Spleen (tissue), 11 donors: ENCODE measurements around the gene TMEM217. TPM values are rescaled to one million over a fixed set of nuclear protein-coding genes. Genes with fewer than 3 reads are reported as not detected.

Experiments
- DNase-seq: peaks from one replicate; pipeline ENCODE4 v3.0.0-alpha.2; 2020
- H3K27ac ChIP-seq, 8 donors: fragments of 200-600 bp; sonication (generic) in 7 of 8; 1 replicate in 4 of 8; 2 replicates in 4 of 8; pipeline versions ENCODE4 v1.5.0 to v1.8.0; 2016 to 2021; ENCODE audit warnings: inconsistent platforms in 4 of 8, mild to moderate bottlenecking in 4 of 8, moderate library complexity in 1 of 8
- H3K27me3 ChIP-seq, 7 donors: fragments of 200-600 bp; sonication (generic) in 6 of 7; replicated peaks in 1 of 7; 1 replicate in 4 of 7; 2 replicates in 3 of 7; pipeline versions ENCODE4 v1.5.0 to v1.8.0; 2016 to 2021; ENCODE audit warnings: inconsistent platforms in 3 of 7, mild to moderate bottlenecking in 1 of 7
- H3K36me3 ChIP-seq, 6 donors: fragments of 200-600 bp; sonication (generic) in 5 of 6; 1 replicate in 4 of 6; 2 replicates in 2 of 6; pipeline versions ENCODE4 v1.5.0 to v1.8.0; 2016 to 2021; ENCODE audit warnings: inconsistent platforms in 2 of 6
- H3K4me1 ChIP-seq, 6 donors: fragments of 200-600 bp; sonication (generic) in 5 of 6; 1 replicate in 3 of 6; 2 replicates in 3 of 6; pipeline versions ENCODE4 v1.5.0 to v1.8.0; 2016 to 2021; ENCODE audit warnings: inconsistent platforms in 3 of 6
- H3K4me3 ChIP-seq, 8 donors: fragments of 200-600 bp; sonication (generic) in 7 of 8; 1 replicate in 4 of 8; 2 replicates in 4 of 8; pipeline versions ENCODE4 v1.5.0 to v1.8.0; 2016 to 2021; ENCODE audit warnings: inconsistent platforms in 4 of 8, mild to moderate bottlenecking in 4 of 8, moderate library complexity in 2 of 8
- H3K9me3 ChIP-seq, 8 donors: fragments of 200-600 bp; sonication (generic) in 7 of 8; 1 replicate in 4 of 8; 2 replicates in 4 of 8; pipeline versions ENCODE4 v1.5.0 to v1.8.0; 2016 to 2021; ENCODE audit warnings: inconsistent platforms in 4 of 8
- POLR2A ChIP-seq, 3 donors: fragments of 450-650 bp; IDR thresholded peaks; one replicate each; pipeline ENCODE4 v1.5.1; 2017; ENCODE audit warnings: antibody characterized with exemption in 3 of 3, mild to moderate bottlenecking in 1 of 3
- POLR2AphosphoS5 ChIP-seq, 3 donors: sonication (generic); formaldehyde crosslinking; IDR thresholded peaks; one replicate each; pipeline ENCODE4 v1.5.1; 2017; ENCODE audit warnings: antibody characterized with exemption in 3 of 3
- WGBS, 5 donors: extraction: QIAGEN DNeasy Blood & Tissue Kit in 3 of 5; methylation state at CpG; one replicate each; pipeline versions ENCODE4 v1.1.5 to v1.1.7; 2013 to 2018; 5-methylcytosine and 5-hydroxymethylcytosine counted together
- intact Hi-C: fragments of 100-400 bp; cut with DNase I; formaldehyde crosslinking; loops from one replicate; pipeline ENCODE4 v1.15.0; 2023; ENCODE audit warnings: low total_unique reads
- polyA plus RNA-seq, 3 donors: library from polyadenylated mRNA; stranded (reverse); fragments of 200-250 nt; gene quantifications; one replicate each; pipeline ENCODE4 v1.2.1, GENCODE V29; 2013
- total RNA-seq, 7 donors: library from RNA; depleted of rRNA in 3 of 7; stranded (reverse); fragments of >200 nt in 3 of 7; fragmentation: NEBNext Ultra II Directional in 4 of 7; extraction: Animal tissue kit (Norgen Biotek cat#: 25700) in 4 of 7; gene quantifications; one replicate each; pipeline versions ENCODE4 v1.1.0 to v1.2.1, GENCODE V29; 2016 to 2021
- TF ChIP-seq, protein P1 (sequence below), 11 experiments: fragments of 200-600 bp in 7 of 11; fragments of 450-650 bp in 4 of 11; sonication (generic) in 4 of 11; IDR thresholded peaks in 8 of 11; conservative IDR thresholded peaks in 3 of 11; 1 replicate in 7 of 11; 2 replicates in 4 of 11; pipeline versions ENCODE4 v1.4.0 to v1.8.0; 2016 to 2021; ENCODE audit warnings: antibody characterized with exemption in 11 of 11, inconsistent platforms in 4 of 11, mild to moderate bottlenecking in 1 of 11
- donor health status: healthy with polysubstance abuse.
- donor health status: DM: no; HTN: no; CAD: no; lungs with moderate emphysema.
- donor health status: DM: no; HTN: no; CAD: no.
- donor health status: Bipolar disorder and iron deficiency.
- donor health status: healthy.
- donor health status: DM: no; HTN: no; CAD: no.
- donor health status: DM: yes; HTN: yes; CAD: no.

TMEM217 gene
- total and polyA plus RNA-seq, 10 donors = 0.32 to 2.3 (median 0.83) TPM; not detected in 2

DNA sequence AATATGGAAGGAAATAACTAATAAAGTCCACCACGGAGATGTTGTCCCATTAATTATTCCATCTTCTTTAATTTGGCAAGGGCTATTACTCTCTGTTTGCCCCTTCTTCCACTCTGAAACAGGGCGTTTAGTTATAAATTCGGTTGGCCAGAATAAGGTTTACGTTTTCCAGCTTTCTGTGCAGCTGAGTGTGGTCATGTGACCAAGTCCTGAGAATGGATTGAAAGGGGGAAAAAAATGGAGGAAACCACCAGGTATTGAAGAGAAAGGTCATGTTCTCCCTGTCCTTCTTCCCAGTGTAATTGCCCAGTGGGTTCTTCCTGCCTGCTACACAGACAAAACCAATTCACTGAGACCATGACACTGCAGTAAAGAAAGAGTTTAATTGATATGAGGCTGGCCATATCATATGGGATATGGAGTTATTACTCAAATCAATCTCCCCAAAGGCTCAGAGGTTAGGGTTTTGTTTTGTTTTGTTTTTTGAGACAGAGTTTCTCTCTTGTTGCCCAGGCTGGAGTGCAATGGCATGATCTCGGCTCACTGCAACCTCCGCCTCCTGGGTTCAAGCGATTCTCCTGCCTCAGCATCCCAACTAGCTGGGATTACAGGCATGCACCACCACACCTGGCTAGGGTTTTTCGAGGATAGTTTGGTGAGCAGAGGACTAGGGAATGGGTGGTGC is 14.7 kb downstream of the TMEM217 start:
- no peaks in the 10 kb centered on the region for H3K36me3 ChIP-seq
- peak overlapping the region in 2 of 8 donors; percentile 40 to 43 for H3K27ac ChIP-seq
- H3K4me1 ChIP-seq = peaks cover 8 to 36% (median 15%) of the 10 kb centered on the region in 6 donors
- no peaks in the 10 kb centered on the region for H3K27me3 ChIP-seq
- WGBS, 5 donors = 84 to 91% (median 89%) methylated on average over 8 of the region's 8 CpGs
- intact Hi-C loops = no loop called here
- no peak for DNase-seq
- no peak overlapping the region for H3K4me3 ChIP-seq
- H3K9me3 ChIP-seq = no peaks in the 10 kb centered on the region
- no peak for TF ChIP-seq POLR2A (IDR thresholded peaks at IDR 0.05)
- TF ChIP-seq, protein P1, sequence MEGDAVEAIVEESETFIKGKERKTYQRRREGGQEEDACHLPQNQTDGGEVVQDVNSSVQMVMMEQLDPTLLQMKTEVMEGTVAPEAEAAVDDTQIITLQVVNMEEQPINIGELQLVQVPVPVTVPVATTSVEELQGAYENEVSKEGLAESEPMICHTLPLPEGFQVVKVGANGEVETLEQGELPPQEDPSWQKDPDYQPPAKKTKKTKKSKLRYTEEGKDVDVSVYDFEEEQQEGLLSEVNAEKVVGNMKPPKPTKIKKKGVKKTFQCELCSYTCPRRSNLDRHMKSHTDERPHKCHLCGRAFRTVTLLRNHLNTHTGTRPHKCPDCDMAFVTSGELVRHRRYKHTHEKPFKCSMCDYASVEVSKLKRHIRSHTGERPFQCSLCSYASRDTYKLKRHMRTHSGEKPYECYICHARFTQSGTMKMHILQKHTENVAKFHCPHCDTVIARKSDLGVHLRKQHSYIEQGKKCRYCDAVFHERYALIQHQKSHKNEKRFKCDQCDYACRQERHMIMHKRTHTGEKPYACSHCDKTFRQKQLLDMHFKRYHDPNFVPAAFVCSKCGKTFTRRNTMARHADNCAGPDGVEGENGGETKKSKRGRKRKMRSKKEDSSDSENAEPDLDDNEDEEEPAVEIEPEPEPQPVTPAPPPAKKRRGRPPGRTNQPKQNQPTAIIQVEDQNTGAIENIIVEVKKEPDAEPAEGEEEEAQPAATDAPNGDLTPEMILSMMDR (IDR thresholded peaks at IDR 0.05 in 8 of 11, conservative IDR thresholded peaks at IDR 0.05 in 3 of 11) = no peak
- no peak for TF ChIP-seq POLR2AphosphoS5 (IDR thresholded peaks at IDR 0.05)

DNA sequence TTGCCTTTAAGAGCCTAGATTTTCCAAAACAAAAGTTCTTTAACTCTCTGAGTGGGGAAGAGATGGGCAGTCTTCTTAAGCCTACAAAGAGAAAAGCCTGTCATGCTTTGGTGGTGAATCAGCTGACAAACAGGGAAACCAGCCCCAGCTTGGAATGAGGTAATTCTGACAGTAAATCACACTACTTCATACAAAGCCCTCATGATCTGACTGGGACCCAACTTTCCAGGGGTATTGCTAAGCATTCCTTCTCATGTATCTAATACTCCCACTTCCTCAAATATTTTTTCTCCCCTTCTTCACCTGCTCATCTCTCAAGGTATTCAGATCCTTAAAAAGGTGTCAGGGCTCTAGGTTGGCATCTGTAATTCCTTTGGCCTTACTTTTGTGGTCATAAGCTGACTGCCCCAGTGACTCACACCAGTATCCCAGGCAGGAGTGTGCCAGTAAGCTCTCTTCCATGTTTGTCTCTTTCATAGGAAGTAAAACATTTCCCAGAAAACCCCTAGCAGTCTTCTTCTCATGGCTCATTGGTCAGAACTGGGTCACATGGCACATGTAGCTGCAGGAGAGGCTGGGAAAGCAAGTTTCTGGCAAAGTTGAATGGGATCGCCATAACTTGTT is 15.4 kb downstream of the TMEM217 start:
- Histone ChIP-seq H3K27ac (peak overlapping the region in 3 of 8 donors; percentile 25 to 43 (median 40)), H3K9me3 (no peaks in the 10 kb centered on the region), H3K4me3 (no peak overlapping the region), H3K27me3 (no peaks in the 10 kb centered on the region), H3K4me1 (peaks cover 8 to 36% (median 15%) of the 10 kb centered on the region in 6 donors), H3K36me3 (no peaks in the 10 kb centered on the region)
- WGBS, 5 donors = 93 to 97% (median 95%) methylated on average over 1 of the region's 1 CpG
- intact Hi-C loops = no loop called here
- DNase-seq = no peak
- no peak for TF ChIP-seq POLR2A (IDR thresholded peaks at IDR 0.05)
- TF ChIP-seq POLR2AphosphoS5 (IDR thresholded peaks at IDR 0.05) = peak in 1 of 3 donors; percentile 20
- TF ChIP-seq, protein P1 (IDR thresholded peaks at IDR 0.05 in 8 of 11, conservative IDR thresholded peaks at IDR 0.05 in 3 of 11) = no peak

DNA sequence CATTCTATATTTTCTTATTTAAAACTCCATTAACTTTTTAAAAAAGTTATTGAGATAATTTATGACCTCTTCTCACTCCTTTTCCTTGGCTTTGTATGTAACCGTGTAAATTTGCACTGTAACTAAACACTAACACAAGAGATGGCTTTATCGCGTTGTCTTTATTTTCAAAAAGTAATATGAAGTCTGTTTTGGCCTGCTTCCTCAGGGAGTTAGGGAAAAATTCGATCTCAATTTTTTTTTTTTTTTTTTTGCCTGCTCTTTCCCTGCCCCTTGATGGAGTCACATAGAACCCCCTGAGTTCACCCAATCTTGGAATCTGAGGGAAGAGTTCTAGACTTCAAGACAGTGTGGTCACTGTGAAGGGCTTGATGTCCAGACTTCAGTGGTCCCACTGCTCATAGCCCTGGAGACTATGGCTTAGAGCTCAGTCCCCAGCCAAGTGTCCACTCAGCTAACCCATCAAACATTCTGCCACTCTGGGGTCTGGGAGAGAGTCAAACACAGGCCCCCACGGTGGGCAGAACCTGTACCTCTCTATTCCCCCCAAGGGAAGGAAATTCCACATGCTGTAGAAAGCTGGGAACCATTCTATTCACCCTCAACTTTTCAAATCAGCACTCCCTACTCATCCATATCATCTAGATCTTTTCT is 16.0 kb downstream of the TMEM217 start:
- no peak for DNase-seq
- no peaks in the 10 kb centered on the region for H3K27me3 ChIP-seq
- no peak for TF ChIP-seq POLR2A (IDR thresholded peaks at IDR 0.05)
- TF ChIP-seq POLR2AphosphoS5 (IDR thresholded peaks at IDR 0.05) = no peak
- no peaks in the 10 kb centered on the region for H3K9me3 ChIP-seq
- H3K27ac ChIP-seq = peak overlapping the region in 2 of 8 donors; percentile 40 to 43
- intact Hi-C loops = no loop called here
- no peak overlapping the region for H3K4me3 ChIP-seq
- peaks cover 8 to 36% (median 15%) of the 10 kb centered on the region in 6 donors for H3K4me1 ChIP-seq
- H3K36me3 ChIP-seq = no peaks in the 10 kb centered on the region
- 81 to 93% (median 89%) methylated on average over 5 of the region's 5 CpGs for WGBS, 5 donors

DNA sequence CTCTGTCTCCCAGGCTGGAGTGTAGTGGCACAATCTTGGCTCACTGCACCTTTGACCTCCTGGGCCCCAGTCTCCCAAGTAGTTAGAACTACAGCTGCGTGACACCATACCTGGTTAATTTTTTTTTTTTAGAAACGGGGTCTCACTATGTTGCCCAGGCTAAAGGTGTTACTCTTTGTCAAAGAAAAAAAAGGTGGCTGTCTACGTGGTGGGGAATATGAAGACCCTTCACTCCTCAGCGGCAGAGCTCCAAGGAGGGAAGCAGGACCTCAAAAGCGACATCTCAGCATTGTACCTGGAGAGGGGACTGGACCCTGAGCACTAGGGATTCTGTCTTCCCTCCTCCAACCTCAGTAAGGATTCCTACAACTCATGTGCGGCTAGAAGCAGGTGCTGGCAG is 16.8 kb downstream of the TMEM217 start:
- WGBS, 5 donors = 96 to 98% (median 96%) methylated on average over 6 of the region's 6 CpGs
- no peaks in the 10 kb centered on the region for H3K36me3 ChIP-seq
- no peak for TF ChIP-seq POLR2AphosphoS5 (IDR thresholded peaks at IDR 0.05)
- TF ChIP-seq, protein P1 (IDR thresholded peaks at IDR 0.05 in 8 of 11, conservative IDR thresholded peaks at IDR 0.05 in 3 of 11) = no peak
- TF ChIP-seq POLR2A (IDR thresholded peaks at IDR 0.05) = no peak
- intact Hi-C loops = no loop called here
- peaks cover 8 to 36% (median 15%) of the 10 kb centered on the region in 6 donors for H3K4me1 ChIP-seq
- no peak overlapping the region for H3K27ac ChIP-seq
- H3K9me3 ChIP-seq = no peaks in the 10 kb centered on the region
- no peaks in the 10 kb centered on the region for H3K27me3 ChIP-seq
- DNase-seq = no peak
- H3K4me3 ChIP-seq = no peak overlapping the region
